Right lobe of liver (tissue), 6 donors: Measurements from ENCODE around the gene DKC1. TPM values are rescaled to one million over a fixed set of nuclear protein-coding genes. Genes with fewer than 3 reads are reported as not detected.

Experiments
- ATAC-seq, 4 donors: fragments of 200-7000 bp; cut with Tn5 transposase; one replicate each; pipeline ENCODE4 v1.9.1; 2020; ENCODE audit warnings: mild to moderate bottlenecking in 4 of 4, moderate library complexity in 4 of 4
- DNase-seq, 3 donors: peaks; one replicate each; pipeline ENCODE4 v3.0.0-alpha.2; 2020
- H3K27ac ChIP-seq, 3 donors: fragments of 200-600 bp; one replicate each; pipeline ENCODE4 v1.8.0; 2022
- H3K27me3 ChIP-seq, 2 donors: fragments of 200-600 bp; one replicate each; pipeline ENCODE4 v1.8.0; 2022
- H3K36me3 ChIP-seq, 4 donors: fragments of 200-600 bp; sonication (generic) in 1 of 4; one replicate each; pipeline versions ENCODE4 v1.5.1 to v1.8.0; 2017 to 2022; ENCODE audit warnings: control low read depth in 1 of 4
- H3K4me1 ChIP-seq, 4 donors: fragments of 200-600 bp; sonication (generic) in 1 of 4; one replicate each; pipeline versions ENCODE4 v1.5.1 to v1.8.0; 2017 to 2022; ENCODE audit warnings: control low read depth in 1 of 4
- H3K4me3 ChIP-seq, 3 donors: fragments of 200-600 bp; one replicate each; pipeline ENCODE4 v1.8.0; 2022
- H3K9me3 ChIP-seq, 4 donors: fragments of 200-600 bp; sonication (generic) in 1 of 4; one replicate each; pipeline versions ENCODE4 v1.5.1 to v1.8.0; 2017 to 2022; ENCODE audit warnings: control low read depth in 1 of 4
- CTCF ChIP-seq, 4 donors: fragments of 200-600 bp in 3 of 4; fragments of 450-650 bp in 1 of 4; IDR thresholded peaks; one replicate each; pipeline versions ENCODE4 v1.5.1 to v1.8.0; 2016 to 2022; ENCODE audit warnings: antibody characterized with exemption in 4 of 4, mild to moderate bottlenecking in 2 of 4
- POLR2A ChIP-seq: fragments of 450-650 bp; IDR thresholded peaks from one replicate; pipeline ENCODE4 v1.6.1; 2017; ENCODE audit warnings: antibody characterized with exemption, mild to moderate bottlenecking
- WGBS: methylation state at CpG from one replicate; pipeline ENCODE4 v1.1.6; 2018; ENCODE audit warnings: low coverage, low lambda C conversion rate; ENCODE audit not compliant: insufficient coverage; ENCODE audit errors: missing lambda C conversion rate; 5-methylcytosine and 5-hydroxymethylcytosine counted together
- intact Hi-C, 2 donors: fragments of 100-400 bp; cut with DNase I; formaldehyde crosslinking; loops; one replicate each; pipeline versions ENCODE4 v1.11.2 to v1.14.1; 2022
- total RNA-seq, 6 experiments: library from RNA; depleted of rRNA in 2 of 6; stranded (reverse); fragments of >200 nt in 2 of 6; fragmentation: NEBNext Ultra II Directional in 3 of 6; extraction: Animal tissue kit (Norgen Biotek cat#: 25700) in 3 of 6; gene quantifications; one replicate each; pipeline versions ENCODE4 v1.1.0 to v1.2.4, GENCODE V29; 2016 to 2023
- donor health status: DM: no; HTN: yes; CAD: no.
- donor health status: DM: no; HTN: no; CAD: no.
- donor health status: DM: no; HTN: no; CAD: no.
- donor health status: DM: no; HTN: yes; CAD: no.
- donor health status: DM: no; HTN: yes; CAD: no.

The DKC1 gene
- total RNA-seq, 6 experiments from 2014 or later = 9.7 to 21.2 (median 17.7) TPM

- Histone ChIP-seq H3K27me3 (no peaks in the 10 kb centered on the region), H3K27ac (peak overlapping the region in 2 of 3 donors; percentile 6 to 59), H3K9me3 (no peaks in the 10 kb centered on the region), H3K36me3 (no peaks in the 10 kb centered on the region), H3K4me3 (no peak overlapping the region), H3K4me1 (peaks cover 0 to 27% (median 8%) of the 10 kb centered on the region in 4 donors)
- DNase-seq = no peak
- no peak for ATAC-seq
- intact Hi-C loops = no loop called here
- 42% methylated on average over 2 of the region's 5 CpGs for WGBS
- TF ChIP-seq CTCF (IDR thresholded peaks at IDR 0.05) (no peak), POLR2A (no peak)
These were observed 30.1 kb upstream of the DKC1 start for GRCh38 chrX:154732421-154733065.

- H3K4me1 ChIP-seq = peaks cover 0 to 25% (median 8%) of the 10 kb centered on the region in 4 donors
- no peak for TF ChIP-seq CTCF (IDR thresholded peaks at IDR 0.05)
- TF ChIP-seq POLR2A = no peak
- intact Hi-C loops = no loop called here
These were observed 29.6 kb upstream of the DKC1 start for GRCh38 chrX:154733066-154733425.

GRCh38 chrX:154734061-154734781 is 28.4 kb upstream of the DKC1 start:
- H3K4me1 ChIP-seq = peaks cover 0 to 19% (median 8%) of the 10 kb centered on the region in 4 donors
- H3K27me3 ChIP-seq = no peaks in the 10 kb centered on the region
- WGBS = 41% methylated on average over 5 of the region's 8 CpGs
- no peak overlapping the region for H3K4me3 ChIP-seq
- peak; percentile 4 to 44 (median 36) for ATAC-seq
- TF ChIP-seq POLR2A = no peak
- intact Hi-C loops = no loop called here
- H3K36me3 ChIP-seq = no peaks in the 10 kb centered on the region
- H3K27ac ChIP-seq = peak overlapping the region in 2 of 3 donors; percentile 26 to 59
- H3K9me3 ChIP-seq = no peaks in the 10 kb centered on the region
- peak in 1 of 3 donors; percentile 27 for DNase-seq

More at GRCh38 chrX:154733066-154733425, 29.6 kb upstream of the DKC1 start:
- WGBS = 46% methylated on average over 2 of the region's 2 CpGs
- Histone ChIP-seq H3K27me3 (no peaks in the 10 kb centered on the region), H3K9me3 (no peaks in the 10 kb centered on the region), H3K36me3 (no peaks in the 10 kb centered on the region), H3K27ac (peak overlapping the region in 2 of 3 donors; percentile 6 to 59), H3K4me3 (no peak overlapping the region)
- ATAC-seq (no peak), DNase-seq (no peak)

GRCh38 chrX:154735695-154736393 is 26.8 kb upstream of the DKC1 start:
- 55% methylated on average over 7 of the region's 7 CpGs for WGBS
- Histone ChIP-seq H3K27me3 (no peaks in the 10 kb centered on the region), H3K27ac (no peak overlapping the region), H3K4me3 (no peak overlapping the region), H3K9me3 (no peaks in the 10 kb centered on the region), H3K36me3 (no peaks in the 10 kb centered on the region), H3K4me1 (peaks cover 0 to 4% (median 2%) of the 10 kb centered on the region in 4 donors)
- intact Hi-C loops = no loop called here
- TF ChIP-seq CTCF (IDR thresholded peaks at IDR 0.05) (no peak), POLR2A (no peak)
- no peak for DNase-seq
- ATAC-seq = peak in 2 of 4 donors; percentile 13 to 37

GRCh38 chrX:154737136-154737535 is 25.5 kb upstream of the DKC1 start:
- Histone ChIP-seq H3K4me1 (peaks cover 0 to 3% (median 0%) of the 10 kb centered on the region in 4 donors), H3K27me3 (peaks cover 0 to 3% of the 10 kb centered on the region in 2 donors), H3K4me3 (no peak overlapping the region), H3K36me3 (no peaks in the 10 kb centered on the region), H3K27ac (no peak overlapping the region), H3K9me3 (no peaks in the 10 kb centered on the region)
- no peak for DNase-seq
- intact Hi-C loops = no loop called here
- no peak for ATAC-seq
- WGBS = 69% methylated on average over 3 of the region's 5 CpGs
- TF ChIP-seq CTCF (IDR thresholded peaks at IDR 0.05) (no peak), POLR2A (no peak)
